Activated CD8-positive, alpha-beta memory T cell treated with anti-CD3 and anti-CD28 coated beads for 4 hours (primary cell): ENCODE results near the gene PCDHGB1.
"Not testable (repeated sequence)": the region's sequence is repeated elsewhere in the genome, so short reads cannot be mapped to it uniquely, and the experiment has no call there.

Source experiments
- DNase-seq, 2 donors: peaks; one replicate each; pipeline ENCODE4 v3.0.0-alpha.2; 2020; ENCODE audit warnings: low read depth in 2 of 2

The PCDHGB1 gene

GRCh38 chr5:141346017-141346416, 3.9 kb upstream of the PCDHGB1 start:
- not testable (repeated sequence) for DNase-seq

DNA sequence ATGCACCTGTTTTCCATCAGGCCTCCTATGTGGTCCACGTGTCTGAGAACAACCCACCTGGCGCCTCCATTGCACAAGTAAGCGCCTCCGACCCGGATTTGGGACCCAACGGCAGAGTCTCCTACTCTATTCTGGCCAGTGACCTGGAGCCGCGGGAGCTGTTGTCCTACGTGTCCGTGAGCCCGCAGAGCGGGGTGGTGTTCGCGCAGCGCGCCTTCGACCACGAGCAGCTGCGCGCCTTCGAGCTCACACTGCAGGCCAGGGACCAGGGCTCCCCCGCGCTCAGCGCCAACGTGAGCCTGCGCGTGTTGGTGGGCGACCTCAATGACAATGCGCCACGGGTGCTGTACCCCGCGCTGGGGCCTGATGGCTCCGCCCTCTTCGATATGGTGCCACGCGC, 1.7 kb downstream of the PCDHGB1 start:
- no peak for DNase-seq

- DNase-seq: no peak
These were observed 5.1 kb downstream of the PCDHGB1 start, which contains the start of gene PCDHGA4 for GRCh38 chr5:141354900-141355469. Gene PCDHGA4 (plus strand): TSS chr5:141355021. CDS start chr5:141355108, 87 bp downstream.

- no peak for DNase-seq
These were observed 5.7 kb downstream of the PCDHGB1 start for GRCh38 chr5:141355641-141356040.

DNA sequence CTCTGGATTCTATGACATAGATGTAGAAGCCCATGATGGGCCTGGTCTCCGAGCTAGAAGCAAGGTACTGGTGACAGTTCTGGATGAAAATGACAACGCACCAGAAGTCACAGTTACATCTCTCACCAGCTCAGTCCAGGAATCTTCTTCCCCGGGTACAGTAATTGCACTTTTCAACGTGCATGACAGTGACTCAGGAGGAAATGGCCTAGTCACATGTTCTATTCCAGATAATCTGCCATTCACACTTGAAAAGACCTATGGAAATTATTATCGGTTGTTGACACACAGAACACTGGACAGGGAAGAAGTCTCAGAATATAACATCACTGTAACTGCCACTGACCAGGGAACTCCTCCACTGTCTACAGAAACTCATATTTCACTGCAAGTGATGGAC, 6.2 kb downstream of the PCDHGB1 start:
- DNase-seq: no peak

DNA sequence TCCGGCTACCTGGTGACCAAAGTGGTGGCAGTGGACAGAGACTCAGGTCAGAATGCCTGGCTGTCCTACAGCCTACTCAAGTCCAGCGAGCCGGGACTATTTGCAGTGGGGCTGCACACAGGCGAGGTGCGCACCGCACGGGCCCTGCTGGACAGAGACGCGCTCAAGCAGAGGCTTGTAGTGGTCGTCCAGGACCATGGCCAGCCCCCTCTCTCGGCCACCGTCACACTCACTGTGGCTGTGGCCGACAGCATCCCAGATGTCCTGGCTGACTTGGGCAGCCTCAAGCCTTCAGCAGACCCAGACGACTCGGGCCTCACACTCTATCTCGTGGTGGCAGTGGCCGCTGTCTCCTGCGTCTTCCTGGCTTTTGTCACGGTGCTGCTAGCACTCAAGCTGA, 7.1 kb downstream of the PCDHGB1 start:
- DNase-seq: no peak

- no peak for DNase-seq
These were observed 10.0 kb downstream of the PCDHGB1 start, which contains the start of gene PCDHGB2 for GRCh38 chr5:141359790-141360426. Gene PCDHGB2 (plus strand): TSS chr5:141359994. CDS start chr5:141360136, 142 bp downstream.

- DNase-seq: no peak
These were observed 10.8 kb downstream of the PCDHGB1 start for GRCh38 chr5:141360685-141361084.

GRCh38 chr5:141362719-141363118, 12.8 kb downstream of the PCDHGB1 start:
- no peak for DNase-seq

DNA sequence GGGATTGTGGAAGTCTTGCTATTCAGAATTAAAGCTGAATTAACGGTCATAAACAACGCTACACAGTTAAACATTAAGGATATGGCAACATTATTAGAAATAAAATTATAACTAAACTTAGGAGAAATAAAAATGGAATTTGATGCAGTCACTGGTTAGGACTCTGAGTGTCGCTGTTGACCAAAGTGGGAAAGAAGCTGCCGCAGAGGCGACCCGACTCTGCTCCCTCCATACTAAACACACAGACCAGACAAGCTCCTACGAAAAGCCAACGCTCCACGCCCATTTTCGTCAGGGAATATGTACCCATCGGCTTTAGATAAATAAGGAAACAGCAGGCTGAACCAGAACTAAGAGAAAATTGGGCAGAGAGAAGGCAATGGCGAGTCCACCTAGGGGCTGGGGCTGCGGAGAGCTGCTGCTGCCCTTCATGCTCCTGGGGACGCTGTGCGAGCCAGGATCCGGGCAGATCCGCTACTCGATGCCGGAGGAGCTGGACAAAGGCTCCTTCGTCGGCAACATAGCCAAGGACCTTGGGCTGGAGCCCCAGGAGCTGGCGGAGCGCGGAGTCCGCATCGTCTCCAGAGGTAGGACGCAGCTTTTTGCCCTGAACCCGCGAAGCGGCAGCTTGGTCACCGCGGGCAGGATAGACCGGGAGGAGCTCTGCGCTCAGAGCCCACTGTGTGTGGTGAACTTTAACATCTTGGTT, 14.2 kb downstream of the PCDHGB1 start, which contains the start of gene PCDHGA5:
TSS of gene PCDHGA5 (plus strand) at position 211 of the 709 bp plus-strand sequence. CDS start at position 380, 169 bp downstream.
- DNase-seq: no peak

DNA sequence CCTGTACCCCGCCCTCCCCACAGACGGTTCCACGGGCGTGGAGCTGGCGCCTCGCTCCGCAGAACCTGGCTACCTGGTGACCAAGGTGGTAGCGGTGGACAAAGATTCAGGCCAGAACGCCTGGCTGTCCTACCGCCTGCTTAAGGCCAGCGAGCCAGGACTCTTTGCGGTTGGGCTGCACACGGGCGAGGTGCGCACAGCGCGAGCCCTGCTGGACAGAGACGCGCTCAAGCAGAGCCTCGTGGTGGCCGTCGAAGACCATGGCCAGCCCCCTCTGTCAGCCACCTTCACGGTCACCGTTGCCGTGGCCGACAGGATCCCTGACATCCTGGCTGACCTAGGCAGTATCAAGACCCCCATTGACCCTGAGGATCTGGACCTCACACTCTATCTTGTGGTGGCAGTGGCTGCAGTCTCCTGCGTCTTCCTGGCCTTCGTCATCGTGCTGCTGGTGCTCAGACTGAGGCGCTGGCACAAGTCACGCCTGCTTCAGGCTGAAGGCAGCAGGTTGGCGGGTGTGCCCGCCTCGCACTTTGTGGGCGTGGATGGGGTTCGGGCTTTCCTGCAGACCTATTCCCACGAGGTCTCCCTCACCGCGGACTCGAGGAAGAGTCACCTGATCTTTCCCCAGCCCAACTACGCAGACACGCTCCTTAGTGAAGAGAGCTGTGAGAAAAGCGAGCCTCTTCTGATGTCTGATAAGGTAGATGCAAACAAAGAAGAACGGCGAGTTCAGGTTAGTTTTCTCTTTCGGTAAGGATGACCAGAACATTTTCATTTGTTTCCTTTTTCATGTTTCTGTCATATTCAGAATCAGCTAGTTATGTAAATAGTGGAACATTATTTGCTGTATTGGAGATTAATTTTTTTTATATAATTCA, 16.4 kb downstream of the PCDHGB1 start:
- DNase-seq: no peak

GRCh38 chr5:141369994-141370848, 20.3 kb downstream of the PCDHGB1 start, which contains the start of gene PCDHGB3:
Gene PCDHGB3 (plus strand): TSS chr5:141370242. CDS start chr5:141370395, 153 bp downstream.
- no peak for DNase-seq

DNA sequence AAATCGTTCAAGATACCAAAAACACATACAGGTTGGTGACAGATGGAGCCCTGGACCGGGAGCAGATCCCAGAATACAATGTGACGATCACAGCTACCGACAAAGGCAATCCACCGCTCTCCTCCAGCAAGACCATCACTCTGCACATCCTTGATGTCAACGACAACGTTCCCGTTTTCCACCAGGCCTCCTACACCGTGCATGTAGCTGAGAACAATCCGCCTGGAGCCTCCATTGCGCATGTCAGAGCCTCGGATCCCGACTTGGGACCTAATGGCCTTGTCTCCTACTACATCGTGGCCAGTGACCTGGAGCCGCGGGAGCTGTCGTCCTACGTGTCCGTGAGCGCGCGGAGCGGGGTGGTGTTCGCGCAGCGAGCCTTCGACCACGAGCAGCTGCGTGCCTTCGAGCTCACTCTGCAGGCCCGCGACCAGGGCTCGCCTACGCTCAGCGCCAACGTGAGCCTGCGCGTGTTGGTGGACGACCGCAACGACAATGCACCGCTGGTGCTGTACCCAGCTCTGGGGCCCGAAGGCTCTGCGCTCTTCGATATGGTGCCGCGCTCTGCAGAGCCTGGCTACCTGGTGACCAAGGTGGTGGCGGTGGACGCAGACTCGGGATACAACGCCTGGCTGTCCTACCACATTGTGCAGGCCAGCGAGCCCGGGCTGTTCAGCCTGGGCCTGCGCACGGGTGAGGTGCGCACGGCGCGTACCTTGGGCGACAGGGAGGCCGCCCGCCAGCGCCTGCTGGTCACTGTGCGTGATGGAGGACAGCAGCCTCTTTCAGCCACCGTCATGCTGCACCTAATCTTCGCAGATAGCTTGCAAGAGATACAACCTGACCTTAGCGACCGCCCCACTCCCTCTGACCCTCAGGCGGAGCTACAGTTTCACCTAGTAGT, 21.9 kb downstream of the PCDHGB1 start:
- no peak for DNase-seq

DNA sequence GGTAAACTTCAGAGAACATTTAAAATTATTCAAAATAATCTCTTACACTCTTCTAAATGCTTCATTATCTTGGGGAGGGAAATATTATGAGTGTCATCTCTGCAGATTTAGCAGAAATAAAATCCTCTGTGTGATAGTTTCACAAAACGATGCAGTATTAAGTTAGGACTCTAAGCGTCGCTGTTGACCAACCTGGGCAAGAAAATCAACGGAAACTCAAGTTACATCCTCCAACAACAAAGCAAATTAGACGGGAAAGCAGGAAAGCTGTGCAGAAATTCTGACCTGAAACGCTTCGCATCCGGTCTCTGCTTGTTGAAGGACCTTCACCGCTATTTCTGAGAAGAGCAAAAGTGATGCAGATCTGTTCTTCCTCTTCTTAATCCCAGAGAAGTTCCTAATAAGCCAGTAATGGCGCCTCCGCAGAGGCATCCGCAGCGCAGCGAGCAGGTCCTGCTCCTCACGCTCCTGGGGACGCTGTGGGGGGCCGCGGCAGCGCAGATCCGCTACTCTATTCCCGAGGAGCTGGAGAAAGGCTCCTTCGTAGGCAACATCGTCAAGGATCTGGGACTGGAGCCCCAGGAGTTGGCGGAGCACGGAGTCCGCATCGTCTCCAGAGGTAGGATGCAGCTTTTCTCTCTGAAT, 23.9 kb downstream of the PCDHGB1 start, which contains the start of gene PCDHGA6:
TSS of gene PCDHGA6 (plus strand) at position 219 of the 645 bp plus-strand sequence. CDS start at position 412, 193 bp downstream.
- DNase-seq: no peak

DNA sequence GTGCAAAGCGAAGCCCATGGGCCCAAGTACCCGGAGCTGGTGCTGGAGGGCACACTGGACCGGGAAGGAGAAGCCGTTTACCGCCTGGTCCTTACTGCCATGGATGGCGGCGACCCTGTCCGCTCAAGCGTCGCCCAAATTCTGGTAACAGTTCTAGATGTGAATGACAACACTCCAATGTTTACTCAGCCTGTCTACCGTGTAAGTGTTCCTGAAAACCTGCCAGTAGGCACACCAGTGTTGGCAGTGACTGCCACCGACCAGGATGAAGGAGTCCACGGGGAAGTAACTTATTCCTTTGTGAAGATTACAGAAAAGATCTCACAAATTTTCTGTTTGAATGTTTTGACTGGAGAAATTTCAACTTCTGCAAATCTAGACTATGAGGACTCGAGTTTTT, 24.7 kb downstream of the PCDHGB1 start:
- no peak for DNase-seq

GRCh38 chr5:141375444-141376155, 25.7 kb downstream of the PCDHGB1 start:
- not testable (repeated sequence) for DNase-seq

DNA sequence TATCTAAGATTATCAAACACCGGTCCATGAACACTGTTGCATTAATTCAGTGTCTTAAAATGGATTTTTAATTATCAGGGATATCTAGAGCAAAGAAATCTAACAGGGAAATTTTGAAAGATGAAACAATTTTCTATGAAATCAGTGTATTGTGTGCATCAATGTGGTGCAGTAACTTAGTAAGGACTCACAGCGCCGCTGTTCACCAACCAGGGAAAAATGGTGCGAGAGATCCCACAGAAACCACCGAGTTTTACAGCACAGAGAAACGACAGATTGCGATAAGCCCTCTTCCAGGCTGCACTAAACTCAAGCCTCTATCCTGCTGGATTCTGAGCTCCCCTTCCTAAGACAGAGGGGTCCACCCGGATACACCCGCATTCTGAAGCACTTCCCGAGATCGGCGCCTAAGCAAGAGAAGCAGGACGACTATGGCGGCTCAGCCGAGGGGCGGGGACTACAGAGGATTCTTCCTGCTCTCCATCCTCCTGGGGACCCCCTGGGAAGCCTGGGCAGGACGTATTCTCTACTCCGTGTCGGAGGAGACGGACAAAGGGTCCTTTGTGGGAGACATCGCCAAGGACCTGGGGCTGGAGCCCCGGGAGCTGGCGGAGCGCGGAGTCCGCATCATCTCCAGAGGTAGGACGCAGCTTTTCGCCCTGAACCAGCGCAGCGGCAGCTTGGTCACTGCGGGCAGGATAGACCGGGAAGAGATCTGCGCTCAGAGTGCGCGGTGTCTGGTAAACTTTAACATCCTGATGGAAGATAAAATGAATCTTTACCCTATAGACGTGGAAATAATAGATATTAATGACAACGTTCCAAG, 32.8 kb downstream of the PCDHGB1 start, which contains the start of gene PCDHGA7:
TSS of gene PCDHGA7 (plus strand) at position 274 of the 826 bp plus-strand sequence. CDS start at position 432, 158 bp downstream.
- DNase-seq: no peak
